ENCODE data around the gene BLOC1S3. TPM values are rescaled to one million over a fixed set of nuclear protein-coding genes. Genes with fewer than 3 reads are reported as not detected.

The BLOC1S3 gene
- total and polyA plus RNA-seq, 2 of the 13 experiments (the other 11 are each of a cell fraction or from before 2014, with no cell fraction given), result 4.3 to 4.8 TPM

DNA sequence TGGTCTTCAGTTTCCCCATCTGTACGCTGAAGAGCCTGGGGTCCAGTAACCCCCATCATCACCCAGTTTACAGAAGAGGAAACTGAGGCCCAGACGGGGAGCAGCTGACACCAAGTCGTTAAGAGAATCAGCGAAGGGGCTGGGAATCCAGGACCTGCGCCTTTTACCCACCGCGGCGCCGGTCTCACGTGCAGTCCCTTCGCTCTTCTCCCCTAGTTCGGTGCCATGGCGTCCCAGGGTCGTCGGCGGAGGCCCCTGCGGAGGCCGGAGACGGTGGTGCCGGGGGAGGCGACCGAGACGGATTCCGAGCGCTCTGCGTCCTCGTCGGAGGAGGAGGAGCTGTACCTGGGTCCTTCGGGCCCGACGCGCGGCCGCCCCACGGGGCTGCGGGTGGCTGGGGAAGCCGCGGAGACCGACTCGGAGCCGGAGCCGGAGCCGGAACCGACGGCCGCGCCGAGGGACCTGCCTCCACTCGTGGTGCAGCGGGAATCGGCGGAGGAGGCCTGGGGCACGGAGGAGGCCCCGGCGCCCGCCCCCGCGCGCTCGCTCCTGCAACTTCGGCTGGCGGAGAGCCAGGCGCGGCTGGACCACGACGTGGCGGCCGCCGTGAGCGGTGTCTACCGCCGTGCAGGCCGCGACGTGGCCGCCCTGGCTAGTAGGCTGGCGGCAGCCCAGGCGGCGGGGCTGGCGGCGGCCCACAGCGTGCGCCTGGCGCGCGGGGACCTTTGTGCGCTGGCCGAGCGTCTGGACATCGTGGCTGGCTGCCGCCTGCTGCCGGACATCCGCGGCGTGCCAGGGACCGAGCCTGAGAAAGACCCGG lies 698 bp downstream of the BLOC1S3 start (continued):
- TF ChIP-seq AFF4 (CRISPR knock-in tag; IDR thresholded peaks at IDR 0.05) (no peak), ZSCAN20 (CRISPR knock-in tag; IDR thresholded peaks at IDR 0.05; ENCODE audit: borderline replicate concordance) (no peak), ZKSCAN1 (IDR thresholded peaks at IDR 0.05; ENCODE audit: low read length) (no peak), TBX2 (CRISPR knock-in tag; IDR thresholded peaks at IDR 0.05; ENCODE audit: borderline replicate concordance) (peak; percentile 1; the same call in 1 of the 2 replicates), ZNF10 (CRISPR knock-in tag; IDR thresholded peaks at IDR 0.05; ENCODE audit: borderline replicate concordance, low read depth) (no peak), ZNF274 (CRISPR knock-in tag; IDR thresholded peaks at IDR 0.05) (no peak), ATF4 (CRISPR knock-in tag; IDR thresholded peaks at IDR 0.05) (no peak), POLR2G (IDR thresholded peaks at IDR 0.05; ENCODE audit: low read depth, low read length) (no peak), KAT7 (CRISPR knock-in tag; IDR thresholded peaks at IDR 0.05; ENCODE audit: borderline replicate concordance) (no peak), ZNF615 (CRISPR knock-in tag; IDR thresholded peaks at IDR 0.05; ENCODE audit: borderline replicate concordance) (no peak), ZNF460 (CRISPR knock-in tag; IDR thresholded peaks at IDR 0.05; ENCODE audit: borderline replicate concordance) (no peak), FOXP4 (CRISPR knock-in tag; IDR thresholded peaks at IDR 0.05) (peak; percentile 23; the same call in 1 of the 2 replicates), ADNP (CRISPR knock-in tag; IDR thresholded peaks at IDR 0.05) (no peak), NCOA5 (CRISPR knock-in tag; IDR thresholded peaks at IDR 0.05) (no peak), ZNF558 (CRISPR knock-in tag; IDR thresholded peaks at IDR 0.05; ENCODE audit: borderline replicate concordance) (no peak), ZNF749 (CRISPR knock-in tag; IDR thresholded peaks at IDR 0.05; ENCODE audit: borderline replicate concordance) (peak; percentile 74; the same call in 1 of the 2 replicates), ZMAT3 (CRISPR knock-in tag; conservative IDR thresholded peaks at IDR 0.05) (no peak), FOXO4 (CRISPR knock-in tag; conservative IDR thresholded peaks at IDR 0.05) (0 out of 2 replicates have a peak, but pooled peaks have one; percentile 20)
- TF ChIP-seq, protein P1, sequence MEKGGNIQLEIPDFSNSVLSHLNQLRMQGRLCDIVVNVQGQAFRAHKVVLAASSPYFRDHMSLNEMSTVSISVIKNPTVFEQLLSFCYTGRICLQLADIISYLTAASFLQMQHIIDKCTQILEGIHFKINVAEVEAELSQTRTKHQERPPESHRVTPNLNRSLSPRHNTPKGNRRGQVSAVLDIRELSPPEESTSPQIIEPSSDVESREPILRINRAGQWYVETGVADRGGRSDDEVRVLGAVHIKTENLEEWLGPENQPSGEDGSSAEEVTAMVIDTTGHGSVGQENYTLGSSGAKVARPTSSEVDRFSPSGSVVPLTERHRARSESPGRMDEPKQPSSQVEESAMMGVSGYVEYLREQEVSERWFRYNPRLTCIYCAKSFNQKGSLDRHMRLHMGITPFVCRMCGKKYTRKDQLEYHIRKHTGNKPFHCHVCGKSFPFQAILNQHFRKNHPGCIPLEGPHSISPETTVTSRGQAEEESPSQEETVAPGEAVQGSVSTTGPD (CRISPR knock-in tag; IDR thresholded peaks at IDR 0.05), result no peak

Measured in HepG2 (cell line).